Activated naive CD8-positive, alpha-beta T cell treated with anti-CD3 and anti-CD28 coated beads, Interleukin-2, amount 50 U/mL, for 24 hours (primary cell): ENCODE results near the gene STIM1.

Experiments used
- ATAC-seq: fragments of 150-1000 bp; cut with Tn5 transposase; one replicate; pipeline ENCODE4 v1.10.0; 2021
- DNase-seq: peaks from one replicate; pipeline ENCODE4 v3.0.0; 2021
- H3K27ac Mint-ChIP-seq: one replicate; pipeline ENCODE4 v1.8.0; 2021; ENCODE audit warnings: mild to moderate bottlenecking, mixed read lengths
- H3K27me3 Mint-ChIP-seq: one replicate; pipeline ENCODE4 v1.8.0; 2021; ENCODE audit warnings: mixed read lengths
- H3K36me3 Mint-ChIP-seq: one replicate; pipeline ENCODE4 v1.8.0; 2021; ENCODE audit warnings: low read depth, mixed read lengths
- H3K4me1 Mint-ChIP-seq: one replicate; pipeline ENCODE4 v1.8.0; 2021; ENCODE audit warnings: mixed read lengths
- H3K4me3 Mint-ChIP-seq: one replicate; pipeline ENCODE4 v1.8.0; 2021; ENCODE audit warnings: mild to moderate bottlenecking, moderate library complexity, mixed read lengths
- H3K9me3 Mint-ChIP-seq: one replicate; pipeline ENCODE4 v1.8.0; 2021; ENCODE audit warnings: mixed read lengths

STIM1 gene

GRCh38 chr11:3916962-3917361 lies 61.5 kb downstream of the STIM1 start:
- Mint-ChIP-seq H3K27me3 (no peaks in the 10 kb centered on the region), H3K36me3 (peaks cover 12% of the 10 kb centered on the region), H3K4me1 (peaks cover 82% of the 10 kb centered on the region), H3K4me3 (no peak overlapping the region), H3K9me3 (no peaks in the 10 kb centered on the region), H3K27ac (peak overlapping the region; percentile 64)
- DNase-seq (no peak), ATAC-seq (peak; percentile 59)

GRCh38 chr11:3920148-3920852 lies 64.8 kb downstream of the STIM1 start:
- Mint-ChIP-seq H3K4me1 (peaks cover 75% of the 10 kb centered on the region), H3K27ac (peak overlapping the region; percentile 57), H3K36me3 (peaks cover 15% of the 10 kb centered on the region), H3K27me3 (no peaks in the 10 kb centered on the region), H3K4me3 (no peak overlapping the region), H3K9me3 (no peaks in the 10 kb centered on the region)
- peak; percentile 80 for ATAC-seq
- DNase-seq = peak; percentile 75

- no peak for DNase-seq
- Mint-ChIP-seq H3K36me3 (peaks cover 15% of the 10 kb centered on the region), H3K27me3 (no peaks in the 10 kb centered on the region), H3K27ac (peak overlapping the region; percentile 50), H3K4me3 (no peak overlapping the region), H3K9me3 (no peaks in the 10 kb centered on the region), H3K4me1 (peaks cover 64% of the 10 kb centered on the region)
- ATAC-seq = no peak
Measured at GRCh38 chr11:3922056-3922455, 66.6 kb downstream of the STIM1 start.

GRCh38 chr11:3925513-3925912 lies 70.0 kb downstream of the STIM1 start:
- no peak overlapping the region for H3K4me3 Mint-ChIP-seq
- ATAC-seq (no peak), DNase-seq (no peak)
- H3K27me3 Mint-ChIP-seq = no peaks in the 10 kb centered on the region
- H3K27ac Mint-ChIP-seq = no peak overlapping the region
- H3K4me1 Mint-ChIP-seq = peaks cover 57% of the 10 kb centered on the region
- no peaks in the 10 kb centered on the region for H3K9me3 Mint-ChIP-seq
- peaks cover 7% of the 10 kb centered on the region for H3K36me3 Mint-ChIP-seq

GRCh38 chr11:3926458-3927095 lies 71.1 kb downstream of the STIM1 start:
- H3K27ac Mint-ChIP-seq = no peak overlapping the region
- H3K9me3 Mint-ChIP-seq = no peaks in the 10 kb centered on the region
- H3K36me3 Mint-ChIP-seq = peaks cover 3% of the 10 kb centered on the region
- H3K27me3 Mint-ChIP-seq = no peaks in the 10 kb centered on the region
- ATAC-seq = no peak
- H3K4me3 Mint-ChIP-seq = no peak overlapping the region
- H3K4me1 Mint-ChIP-seq = peaks cover 55% of the 10 kb centered on the region
- no peak for DNase-seq

- Mint-ChIP-seq H3K9me3 (no peaks in the 10 kb centered on the region), H3K4me1 (peaks cover 49% of the 10 kb centered on the region), H3K27me3 (no peaks in the 10 kb centered on the region), H3K4me3 (no peak overlapping the region), H3K27ac (no peak overlapping the region), H3K36me3 (peaks cover 3% of the 10 kb centered on the region)
- ATAC-seq (no peak), DNase-seq (no peak)
Measured at GRCh38 chr11:3927129-3927796, 71.8 kb downstream of the STIM1 start.

GRCh38 chr11:3929232-3929631 lies 73.8 kb downstream of the STIM1 start:
- Mint-ChIP-seq H3K9me3 (no peaks in the 10 kb centered on the region), H3K27ac (no peak overlapping the region), H3K36me3 (no peaks in the 10 kb centered on the region), H3K4me1 (peaks cover 49% of the 10 kb centered on the region), H3K27me3 (no peaks in the 10 kb centered on the region), H3K4me3 (no peak overlapping the region)
- ATAC-seq (no peak), DNase-seq (no peak)

GRCh38 chr11:3929649-3930048 lies 74.2 kb downstream of the STIM1 start:
- Mint-ChIP-seq H3K4me3 (no peak overlapping the region), H3K4me1 (peaks cover 53% of the 10 kb centered on the region), H3K27ac (no peak overlapping the region), H3K27me3 (no peaks in the 10 kb centered on the region), H3K9me3 (no peaks in the 10 kb centered on the region), H3K36me3 (no peaks in the 10 kb centered on the region)
- ATAC-seq (no peak), DNase-seq (no peak)

GRCh38 chr11:3932698-3933097 lies 77.2 kb downstream of the STIM1 start:
- DNase-seq (no peak), ATAC-seq (no peak)
- peaks cover 73% of the 10 kb centered on the region for H3K4me1 Mint-ChIP-seq
- H3K4me3 Mint-ChIP-seq = no peak overlapping the region
- H3K27me3 Mint-ChIP-seq = no peaks in the 10 kb centered on the region
- peaks cover 8% of the 10 kb centered on the region for H3K36me3 Mint-ChIP-seq
- no peak overlapping the region for H3K27ac Mint-ChIP-seq
- no peaks in the 10 kb centered on the region for H3K9me3 Mint-ChIP-seq

- Mint-ChIP-seq H3K4me1 (peaks cover 71% of the 10 kb centered on the region), H3K27ac (peak overlapping the region; percentile 14)
- DNase-seq = no peak
Measured at GRCh38 chr11:3933165-3933628, 77.7 kb downstream of the STIM1 start.

GRCh38 chr11:3934658-3935057 lies 79.2 kb downstream of the STIM1 start:
- Mint-ChIP-seq H3K27me3 (no peaks in the 10 kb centered on the region), H3K36me3 (peaks cover 8% of the 10 kb centered on the region)

More at GRCh38 chr11:3933165-3933628, 77.7 kb downstream of the STIM1 start:
- no peaks in the 10 kb centered on the region for H3K9me3 Mint-ChIP-seq
- no peak for ATAC-seq
- H3K4me3 Mint-ChIP-seq = no peak overlapping the region
- peaks cover 8% of the 10 kb centered on the region for H3K36me3 Mint-ChIP-seq
- no peaks in the 10 kb centered on the region for H3K27me3 Mint-ChIP-seq

GRCh38 chr11:3936517-3936916 lies 81.1 kb downstream of the STIM1 start:
- Mint-ChIP-seq H3K9me3 (no peaks in the 10 kb centered on the region), H3K27ac (peak overlapping the region; percentile 62), H3K27me3 (no peaks in the 10 kb centered on the region), H3K4me3 (no peak overlapping the region), H3K36me3 (peaks cover 11% of the 10 kb centered on the region), H3K4me1 (peaks cover 76% of the 10 kb centered on the region)
- no peak for DNase-seq
- ATAC-seq = no peak

More at GRCh38 chr11:3934658-3935057, 79.2 kb downstream of the STIM1 start:
- H3K4me3 Mint-ChIP-seq = no peak overlapping the region
- DNase-seq = no peak
- H3K27ac Mint-ChIP-seq = no peak overlapping the region
- no peak for ATAC-seq
- no peaks in the 10 kb centered on the region for H3K9me3 Mint-ChIP-seq
- H3K4me1 Mint-ChIP-seq = peaks cover 74% of the 10 kb centered on the region

GRCh38 chr11:3939211-3939610 lies 83.7 kb downstream of the STIM1 start:
- DNase-seq (no peak), ATAC-seq (peak; percentile 50)
- no peaks in the 10 kb centered on the region for H3K9me3 Mint-ChIP-seq
- peaks cover 92% of the 10 kb centered on the region for H3K4me1 Mint-ChIP-seq
- no peak overlapping the region for H3K4me3 Mint-ChIP-seq
- H3K27ac Mint-ChIP-seq = no peak overlapping the region
- peaks cover 13% of the 10 kb centered on the region for H3K36me3 Mint-ChIP-seq
- no peaks in the 10 kb centered on the region for H3K27me3 Mint-ChIP-seq

GRCh38 chr11:3939651-3940190 lies 84.3 kb downstream of the STIM1 start:
- no peak for ATAC-seq
- H3K27me3 Mint-ChIP-seq = no peaks in the 10 kb centered on the region
- H3K9me3 Mint-ChIP-seq = no peaks in the 10 kb centered on the region
- peaks cover 17% of the 10 kb centered on the region for H3K36me3 Mint-ChIP-seq
- no peak overlapping the region for H3K4me3 Mint-ChIP-seq
- peak overlapping the region; percentile 21 for H3K27ac Mint-ChIP-seq
- H3K4me1 Mint-ChIP-seq = peaks cover 92% of the 10 kb centered on the region
- no peak for DNase-seq
